T1000 (cell line): Measurements from ENCODE around the gene SEBOX.

Source experiments
- DNase-seq: peaks from one replicate; lab custom pipeline; 2025; ENCODE audit warnings: mixed read lengths; lab: John Stamatoyannopoulos, UW

Gene SEBOX

DNA sequence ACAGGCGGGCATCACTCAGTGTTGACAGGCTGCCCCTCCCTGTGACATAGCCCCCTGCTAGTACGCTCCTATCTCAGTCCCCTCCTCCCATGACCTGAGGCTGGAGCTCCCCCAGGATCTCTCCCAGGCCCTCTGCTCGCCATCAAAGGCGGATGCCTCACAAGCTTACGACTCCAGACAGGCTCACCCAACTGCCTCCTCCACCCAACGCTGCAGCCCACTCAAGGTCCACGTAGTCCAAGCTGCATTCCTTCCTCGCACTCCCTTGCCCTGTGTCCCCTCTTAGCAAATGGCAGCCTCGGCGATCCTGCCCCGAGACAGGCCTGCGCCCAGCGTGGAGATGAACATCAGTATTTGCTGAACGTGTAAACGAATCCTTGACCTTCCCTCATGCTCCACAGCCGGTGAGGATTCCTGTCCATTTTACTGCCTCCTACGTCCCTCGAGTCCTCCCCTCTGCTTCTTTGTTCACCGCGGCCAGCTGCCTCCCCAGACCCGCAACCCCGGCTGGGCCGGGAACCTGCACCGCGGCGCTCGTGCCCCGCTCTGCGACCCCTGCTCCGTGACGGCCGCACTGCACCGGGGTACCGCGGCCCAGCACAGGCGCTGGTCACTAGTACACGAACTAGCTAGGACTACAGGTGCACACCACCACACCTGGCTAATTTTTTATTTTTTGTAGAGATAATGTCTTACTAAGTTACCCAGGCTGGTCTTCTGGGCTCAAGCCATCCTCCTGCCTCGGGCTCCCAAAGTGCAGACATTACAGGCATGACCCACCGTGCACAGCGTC is 46.8 kb downstream of the SEBOX start:
- DNase-seq: no peak

DNA sequence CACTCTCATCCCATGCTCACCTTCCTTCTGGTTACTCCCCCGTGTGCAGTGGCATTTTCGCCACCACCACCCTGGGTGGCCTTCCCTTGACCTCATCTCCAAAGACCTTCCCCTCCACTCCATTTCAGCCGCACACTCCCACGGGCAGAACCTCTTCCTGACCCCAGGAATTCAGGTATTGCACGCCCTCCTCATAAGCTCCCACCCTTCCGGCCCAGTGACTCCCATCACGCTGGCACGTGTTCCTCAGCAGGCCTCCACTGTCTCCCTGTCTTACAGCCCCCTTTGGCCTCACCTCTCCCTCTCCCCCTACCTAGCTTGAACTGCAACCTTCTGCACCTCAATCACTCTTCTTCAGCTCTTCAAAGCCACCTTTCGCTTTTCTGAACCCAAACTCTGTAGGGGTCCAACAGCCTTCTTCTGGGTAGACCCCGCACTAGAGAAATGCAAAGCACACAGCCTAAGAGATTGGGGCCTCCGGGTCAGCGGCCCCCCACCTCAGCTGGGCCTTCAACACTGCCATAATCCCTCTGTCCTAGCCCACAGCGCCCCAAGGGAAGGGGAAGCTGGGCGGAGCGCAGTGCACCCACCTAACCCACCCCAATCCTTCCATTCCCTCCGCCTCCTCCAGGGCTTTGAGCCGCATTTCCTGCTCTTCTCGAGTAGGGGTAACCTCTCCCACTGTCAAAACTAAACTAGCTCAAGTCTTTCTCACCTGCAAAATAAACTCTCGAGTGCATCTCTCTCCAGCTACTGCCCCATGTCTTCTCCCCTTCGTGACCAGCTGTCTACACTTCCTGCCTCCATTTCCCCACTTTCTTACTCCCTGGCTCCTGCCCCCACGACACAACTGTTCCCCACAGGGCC is 47.7 kb downstream of the SEBOX start:
- DNase-seq: no peak

DNA sequence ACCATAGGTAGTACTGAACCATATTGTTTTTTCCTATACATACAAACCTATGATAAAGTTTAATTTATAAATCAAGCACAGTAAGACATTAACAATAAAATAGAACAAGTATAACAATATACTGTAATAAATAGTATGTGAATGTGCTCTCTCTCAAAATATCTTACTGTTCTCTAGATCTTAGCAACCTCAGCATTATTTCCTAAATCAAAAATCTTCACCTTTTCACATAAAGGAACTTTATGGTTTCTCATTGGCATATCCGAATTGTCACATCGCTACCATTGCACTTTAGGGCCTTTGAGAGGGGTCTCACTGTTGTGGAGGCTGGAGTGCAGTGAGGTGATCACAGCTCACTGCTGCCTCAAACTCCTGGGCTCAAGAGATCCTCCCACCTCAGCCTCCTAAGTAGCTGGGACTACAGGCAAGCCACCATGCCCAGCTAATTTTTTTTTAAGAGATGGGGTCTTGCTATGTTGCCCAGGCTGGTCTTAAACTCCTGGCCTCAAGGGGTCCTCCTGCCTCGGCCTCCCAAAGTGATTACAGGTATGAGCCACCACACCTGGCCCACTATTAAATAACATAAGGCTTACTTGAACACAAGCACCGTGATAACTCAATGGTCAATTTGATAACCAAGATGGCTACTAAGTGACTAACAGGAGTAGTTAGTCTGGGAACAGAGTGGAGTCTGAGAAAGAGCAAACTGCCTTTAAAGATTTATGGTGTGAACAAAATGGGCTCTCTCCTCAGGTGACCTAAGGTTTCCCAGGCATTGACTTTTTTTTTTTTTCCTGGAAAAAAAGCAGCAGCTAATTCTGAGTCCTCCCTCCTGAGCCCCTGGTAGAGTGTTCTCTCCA is 48.9 kb downstream of the SEBOX start:
- DNase-seq: no peak

DNA sequence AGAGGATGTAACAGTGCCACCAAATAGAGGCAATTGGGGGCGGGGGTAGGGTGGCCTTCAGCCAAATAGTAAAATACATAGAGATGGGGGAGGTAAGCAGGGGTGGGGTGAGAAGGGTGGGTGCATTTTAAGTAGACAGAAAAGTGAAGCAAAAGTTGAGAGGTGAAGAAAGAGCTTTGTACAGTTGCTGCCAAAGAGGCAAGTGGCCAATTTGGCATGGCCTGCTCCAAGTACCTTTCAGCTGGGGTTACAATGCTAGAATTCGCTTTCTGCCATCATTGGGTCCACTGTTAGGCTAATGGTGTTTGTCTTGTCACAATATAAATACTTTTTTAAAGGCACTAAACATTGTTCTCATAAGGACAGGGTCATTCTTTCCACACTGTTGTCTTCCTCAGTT is 51.2 kb downstream of the SEBOX start:
- DNase-seq: no peak
